Lung microvascular endothelial cell (primary cell): ENCODE results near the gene GRPEL1. TPM values are rescaled to one million over a fixed set of nuclear protein-coding genes. Genes with fewer than 3 reads are reported as not detected.

Experiments
- DNase-seq, 2 donors: peaks; one replicate each; pipeline versions ENCODE4 v3.0.0 to v3.0.0-alpha.2; 2010; ENCODE audit warnings: low read depth in 2 of 2
- total RNA-seq: library from RNA; depleted of rRNA; stranded (reverse); fragments of >200 nt; gene quantifications from 2 replicates; pipeline ENCODE4 v1.2.1, GENCODE V29; 2014

GRPEL1 gene
- total RNA-seq, 1 donor from 2014 or later: 21.6 TPM

DNA sequence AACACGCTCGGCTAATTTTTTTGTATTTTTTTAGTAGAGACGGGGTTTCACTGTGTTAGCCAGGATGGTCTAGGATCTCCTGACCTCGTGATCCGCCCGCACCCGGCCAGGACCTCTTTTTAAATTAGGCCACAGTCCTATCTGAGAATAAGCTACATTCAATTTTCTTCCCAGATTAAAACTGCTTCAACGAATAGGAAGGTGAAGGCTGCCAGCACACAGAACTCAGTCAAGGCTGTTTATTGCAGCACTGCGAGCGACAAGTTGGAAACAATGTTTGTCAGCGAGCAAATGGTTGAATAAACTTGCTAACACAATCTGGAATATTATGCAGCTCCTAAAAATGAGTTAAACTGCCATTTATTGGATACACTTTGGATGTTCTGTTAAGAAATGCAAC lies 1.9 kb downstream of the GRPEL1 start:
- no peak for DNase-seq

DNA sequence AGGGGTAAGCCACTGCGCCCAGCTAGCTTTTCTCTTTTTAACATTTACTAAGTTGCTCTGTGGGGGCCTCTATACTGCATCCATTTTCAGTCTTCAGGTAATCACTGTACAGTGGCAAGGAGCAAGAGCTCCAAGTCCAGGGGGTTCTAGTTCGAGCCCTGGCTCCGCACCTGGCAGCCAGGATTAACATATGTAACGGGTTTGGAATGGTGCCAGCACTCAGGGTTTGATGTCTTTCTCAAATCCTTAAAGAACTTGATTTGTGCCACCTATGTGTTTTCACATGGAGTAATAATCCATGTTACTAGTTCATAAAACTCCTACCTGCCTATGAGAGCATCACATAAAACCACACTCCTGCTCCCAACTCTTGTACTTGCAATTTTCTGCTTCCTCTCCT lies 4.5 kb downstream of the GRPEL1 start:
- DNase-seq: no peak

- DNase-seq: no peak
Observed at GRCh38 chr4:7062816-7063215, 5.0 kb downstream of the GRPEL1 start.

GRCh38 chr4:7061815-7062214 lies 6.0 kb downstream of the GRPEL1 start:
- DNase-seq: no peak

GRCh38 chr4:7060346-7061150 lies 7.3 kb downstream of the GRPEL1 start:
- DNase-seq: no peak

DNA sequence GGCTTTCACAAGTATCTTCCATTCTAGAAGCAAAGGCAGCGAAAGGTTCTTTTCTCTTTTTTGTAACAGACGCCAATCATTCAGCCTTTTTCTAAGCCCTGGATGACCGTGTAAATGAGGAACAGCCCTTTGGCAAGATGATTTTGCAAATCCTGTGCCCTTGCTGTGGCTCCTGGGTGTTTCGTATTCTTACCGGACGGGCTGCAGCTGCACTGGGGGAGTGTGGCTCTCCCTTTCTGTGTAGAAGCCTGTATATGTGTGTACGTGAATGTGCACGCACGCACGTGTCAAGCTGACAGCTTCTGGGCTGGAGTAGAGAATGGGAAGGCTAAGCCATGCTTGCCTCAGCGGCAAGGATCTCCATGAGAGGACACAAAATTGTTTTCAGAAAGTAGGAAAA lies 8.2 kb downstream of the GRPEL1 start:
- no peak for DNase-seq

DNA sequence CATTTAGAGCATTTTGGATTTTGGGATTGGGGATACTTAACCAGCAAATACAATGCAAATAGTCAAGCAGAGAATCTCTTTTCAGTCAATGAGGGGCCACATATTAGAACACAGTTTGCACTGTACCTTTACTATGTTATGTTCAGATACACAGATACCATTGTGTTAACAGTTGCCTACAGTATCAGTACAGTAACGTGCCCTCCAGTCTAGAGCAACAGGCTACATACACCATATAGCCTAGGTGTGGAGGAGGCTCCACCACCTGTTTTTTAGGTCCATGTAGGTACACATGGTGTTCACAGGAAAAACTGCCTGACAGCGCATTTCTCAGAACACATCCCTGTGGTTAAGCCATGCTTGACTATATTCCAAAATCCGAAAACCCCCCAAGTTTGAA lies 9.1 kb downstream of the GRPEL1 start:
- DNase-seq: no peak

GRCh38 chr4:7055990-7056325 lies 11.9 kb downstream of the GRPEL1 start:
- no peak for DNase-seq

GRCh38 chr4:7055111-7055989 lies 12.5 kb downstream of the GRPEL1 start:
- peak; percentile 26 to 72 for DNase-seq

GRCh38 chr4:7054106-7054880 lies 13.6 kb downstream of the GRPEL1 start:
- no peak for DNase-seq

DNA sequence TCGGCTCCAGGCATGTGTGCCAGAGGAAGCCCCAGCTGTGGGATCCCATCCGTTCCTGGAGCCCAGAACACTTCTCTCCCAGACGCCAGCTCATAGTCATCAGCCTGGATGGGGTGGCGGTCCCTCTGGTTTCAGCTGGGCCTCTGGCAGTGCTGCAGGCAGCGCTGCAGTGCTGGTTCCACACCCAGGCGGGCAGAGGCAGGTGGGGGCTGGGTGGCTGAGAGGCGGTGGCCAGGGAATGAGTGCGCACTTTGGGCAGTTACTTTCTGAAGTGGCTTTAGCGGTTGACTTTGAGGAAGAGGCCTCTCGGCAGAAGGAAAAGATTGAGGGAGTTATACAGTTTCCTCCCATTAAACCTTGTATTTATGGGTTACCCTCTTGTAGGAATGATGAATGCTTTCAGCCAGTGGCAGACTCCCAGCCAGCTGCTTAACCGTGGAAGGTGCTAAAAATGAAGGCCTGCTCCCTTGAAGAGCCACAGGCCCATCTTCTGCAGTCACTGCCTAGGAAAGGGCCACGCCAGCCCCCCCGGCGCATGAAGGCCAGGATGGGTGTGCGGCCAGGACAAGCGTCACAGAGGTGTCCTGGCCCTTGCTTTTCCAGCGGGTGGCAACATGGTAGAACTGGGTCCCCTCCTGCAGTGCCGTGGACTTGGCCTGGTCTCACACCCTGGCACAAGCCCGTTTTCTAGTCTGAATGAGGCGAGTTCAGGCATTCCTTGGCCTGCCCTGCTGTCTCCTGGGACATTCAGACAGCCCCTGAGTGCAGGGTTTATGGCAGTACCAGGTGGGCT lies 14.7 kb downstream of the GRPEL1 start:
- peak in 1 of 2 donors; percentile 28 for DNase-seq

GRCh38 chr4:7052313-7052712 lies 15.6 kb downstream of the GRPEL1 start:
- DNase-seq: no peak

DNA sequence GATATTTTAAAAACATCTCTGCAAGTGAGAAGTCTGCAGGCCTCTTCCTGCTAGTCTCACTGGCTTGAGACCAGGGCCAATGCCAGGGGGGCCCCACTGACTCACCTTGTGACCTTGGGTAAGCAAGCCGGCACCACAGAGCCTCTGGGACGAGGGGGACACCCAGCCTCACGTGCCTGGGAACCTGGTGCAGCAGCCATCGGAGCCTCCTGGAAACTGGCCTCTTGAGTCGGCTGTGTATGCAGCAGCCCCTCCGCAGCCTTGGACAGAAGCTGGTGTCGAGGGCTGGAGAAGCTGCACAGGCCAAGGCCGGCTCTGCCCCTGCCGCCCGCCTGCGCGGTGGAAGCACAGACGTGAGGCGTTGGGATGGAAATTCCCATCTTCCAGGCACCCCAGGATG lies 16.0 kb downstream of the GRPEL1 start:
- DNase-seq: no peak

- no peak for DNase-seq
Observed at GRCh38 chr4:7051144-7051495, 16.7 kb downstream of the GRPEL1 start.

- DNase-seq: no peak
Observed at GRCh38 chr4:7050481-7051143, 17.3 kb downstream of the GRPEL1 start.

- no peak for DNase-seq
Observed at GRCh38 chr4:7049739-7050138, 18.1 kb downstream of the GRPEL1 start.

DNA sequence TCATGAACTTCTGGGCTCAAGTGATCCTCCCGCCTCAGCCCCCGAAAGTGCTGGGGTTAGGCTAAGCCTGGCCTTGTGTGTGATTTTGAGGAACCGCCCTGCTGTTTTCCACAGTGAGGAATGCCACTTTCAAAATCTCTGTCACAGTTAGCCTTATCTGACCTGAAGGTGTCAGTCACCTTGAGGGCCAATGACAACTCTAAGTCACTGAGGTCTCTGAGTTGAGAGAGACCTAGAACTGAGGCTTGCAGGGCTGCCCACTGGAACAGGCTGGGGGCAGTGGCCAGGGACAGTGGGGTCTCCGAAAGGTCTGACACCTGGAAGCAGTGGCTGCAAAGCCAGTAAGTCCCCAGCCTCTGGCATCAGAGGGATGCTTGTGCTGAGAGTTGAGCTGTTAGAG lies 18.6 kb downstream of the GRPEL1 start:
- no peak for DNase-seq

DNA sequence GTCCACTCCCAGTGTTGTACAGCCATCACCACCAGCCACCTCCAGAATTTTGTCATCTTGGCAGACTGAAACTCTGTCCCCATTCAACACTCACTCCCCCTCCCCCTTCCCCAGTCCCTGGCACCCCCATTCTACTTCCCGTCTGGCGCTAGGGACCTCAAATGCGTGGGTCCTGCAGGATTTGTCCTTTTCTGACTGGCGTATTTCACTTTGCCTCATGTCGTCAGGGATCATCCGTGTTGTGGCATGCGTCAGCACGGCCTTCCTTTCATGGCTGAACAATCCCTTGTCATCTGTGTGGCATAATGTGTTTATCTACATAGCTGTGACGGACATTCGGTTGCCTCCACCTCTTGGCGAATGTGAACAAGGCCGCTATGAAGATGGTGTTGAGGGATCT lies 19.2 kb downstream of the GRPEL1 start:
- DNase-seq: no peak

DNA sequence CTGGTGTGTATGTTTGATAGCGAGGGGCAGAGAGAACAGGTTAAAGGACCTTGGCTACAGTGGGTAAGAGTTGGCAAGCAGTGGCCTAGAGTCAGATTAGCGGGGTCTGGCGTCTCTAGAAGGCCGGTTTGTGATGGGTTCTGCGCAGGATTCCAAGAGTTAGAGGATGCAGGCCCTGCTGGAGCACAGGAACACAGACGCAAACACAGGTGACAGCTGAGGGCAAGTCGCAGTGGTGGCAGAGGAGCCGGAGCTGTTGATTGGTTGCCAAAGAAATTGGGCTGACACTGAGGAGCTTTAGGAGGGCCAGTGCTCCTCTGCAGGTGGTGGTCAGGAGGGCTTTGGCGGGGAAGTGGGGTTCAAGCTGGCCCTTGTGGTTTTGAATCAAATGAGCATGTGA lies 20.9 kb downstream of the GRPEL1 start:
- no peak for DNase-seq

DNA sequence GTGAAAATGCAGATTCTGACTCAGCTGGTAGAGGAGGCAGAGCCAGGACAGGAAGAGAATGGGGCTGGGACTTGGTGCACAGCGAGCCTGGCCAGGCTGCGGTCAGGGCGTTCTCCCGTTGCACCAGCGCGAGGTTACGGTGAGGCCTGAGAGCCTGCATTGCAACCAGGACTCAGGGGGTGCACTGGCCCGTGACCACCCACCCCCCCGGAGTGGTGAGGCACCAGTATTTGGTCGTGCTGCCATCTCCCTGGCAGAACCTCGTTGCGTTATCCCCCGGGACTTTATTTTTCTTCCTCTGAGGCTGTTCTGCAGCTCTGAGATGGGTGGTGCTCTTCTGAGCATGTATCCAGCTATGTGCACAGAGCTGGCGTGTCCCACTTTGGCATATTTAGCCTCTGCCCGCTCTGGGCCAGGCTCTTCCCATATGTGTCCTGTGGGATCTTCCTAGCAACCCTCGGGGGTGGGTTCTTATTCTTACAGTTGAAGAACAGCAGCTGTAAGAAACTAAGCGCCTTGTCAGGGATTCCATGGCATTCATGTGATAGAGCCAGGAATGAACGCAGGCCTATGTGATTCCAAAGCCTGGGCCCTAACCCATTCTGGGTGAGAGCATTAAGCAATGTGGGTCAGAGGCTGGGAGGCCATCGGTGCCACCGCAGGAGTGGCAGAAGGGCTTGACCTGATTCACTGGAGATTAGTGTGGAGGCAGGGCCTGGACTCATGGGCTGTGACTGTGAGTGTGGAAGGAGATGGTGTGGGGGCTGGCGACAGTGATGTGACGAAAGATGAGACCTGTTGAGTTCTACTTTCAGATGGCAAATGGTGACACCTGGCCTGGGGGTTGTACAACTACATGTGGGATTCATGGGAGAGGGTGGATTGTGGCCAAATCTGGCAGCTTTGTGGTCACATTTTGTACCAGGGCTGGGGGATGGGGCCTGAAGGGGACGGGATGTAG lies 21.6 kb downstream of the GRPEL1 start:
- no peak for DNase-seq
